ENCODE data around the gene DENND1A. TPM values are rescaled to one million over a fixed set of nuclear protein-coding genes. Genes with fewer than 3 reads are reported as not detected.

The DENND1A gene
- total and polyA plus RNA-seq, 12 donors: 7.3 to 36.7 (median 19.6) TPM

DNA sequence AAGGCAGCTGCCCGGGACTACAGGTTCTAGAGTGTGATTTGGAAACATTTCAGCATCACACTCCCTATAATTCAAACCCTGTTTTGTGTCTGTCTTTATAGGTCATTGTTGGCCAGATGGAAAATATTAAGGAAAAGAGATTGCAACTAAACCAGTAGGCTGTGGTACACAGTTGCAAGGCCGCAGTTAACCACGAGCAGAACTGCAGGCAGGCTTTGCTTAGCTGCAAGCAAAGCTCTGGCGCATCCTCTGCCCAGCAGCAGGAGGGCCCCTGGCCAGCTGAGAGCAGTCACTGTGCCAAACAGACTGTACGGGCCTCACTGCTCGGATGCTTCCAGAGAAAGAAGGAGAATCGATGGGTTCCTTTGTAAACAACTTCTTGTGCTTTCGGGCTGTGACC is 204.5 kb downstream of the DENND1A start:
- H3K36me3 ChIP-seq (replicated peaks in 1 of 2): no peaks in the 10 kb centered on the region
- intact Hi-C loops (cut with DNase I): no loop called here

DNA sequence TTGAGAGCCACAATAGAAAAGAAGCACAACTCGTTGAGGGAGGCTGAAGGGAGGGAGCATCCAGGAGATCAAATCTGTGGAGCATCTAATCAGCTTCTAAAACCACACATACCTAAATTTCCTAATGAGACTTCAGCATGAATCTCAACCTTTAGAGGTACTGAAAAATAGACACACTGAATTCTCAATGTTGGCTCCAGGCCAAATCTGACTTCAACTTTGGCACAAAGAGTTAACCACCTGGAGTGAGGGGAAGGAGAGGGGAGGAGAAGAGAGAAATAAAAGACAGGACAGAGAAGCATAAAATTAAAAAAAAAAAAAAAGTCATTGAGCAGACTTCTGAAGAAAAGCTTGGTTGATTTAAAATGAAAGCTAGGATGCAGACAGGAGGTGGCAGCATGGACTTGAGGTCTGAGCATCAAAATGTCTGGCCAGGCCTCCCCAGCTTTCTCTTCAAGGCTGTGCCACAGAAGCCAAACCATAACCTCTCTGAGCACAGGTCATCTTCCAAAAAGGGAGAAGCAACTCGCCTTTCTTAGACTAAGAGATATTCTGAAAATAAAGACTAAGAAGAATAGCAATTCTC is 205.6 kb downstream of the DENND1A start:
- 85 to 95% (median 89%) methylated on average over 2 of the region's 2 CpGs for WGBS, 4 donors
- DNase-seq: peak in 6 of 7 donors; percentile 18 to 61 (median 38)
- no peaks in the 10 kb centered on the region for H3K9me3 ChIP-seq (replicated peaks in 1 of 3)
- no peak overlapping the region for H3K4me3 ChIP-seq
- H3K27ac ChIP-seq: no peak overlapping the region
- no peaks in the 10 kb centered on the region for H3K36me3 ChIP-seq (replicated peaks in 1 of 2)
- peaks cover 0 to 4% of the 10 kb centered on the region in 2 donors for H3K4me1 ChIP-seq (replicated peaks in 1 of 2)
- H3K27me3 ChIP-seq: no peaks in the 10 kb centered on the region
- intact Hi-C loops (cut with DNase I): no loop called here
- TF ChIP-seq, protein P1, sequence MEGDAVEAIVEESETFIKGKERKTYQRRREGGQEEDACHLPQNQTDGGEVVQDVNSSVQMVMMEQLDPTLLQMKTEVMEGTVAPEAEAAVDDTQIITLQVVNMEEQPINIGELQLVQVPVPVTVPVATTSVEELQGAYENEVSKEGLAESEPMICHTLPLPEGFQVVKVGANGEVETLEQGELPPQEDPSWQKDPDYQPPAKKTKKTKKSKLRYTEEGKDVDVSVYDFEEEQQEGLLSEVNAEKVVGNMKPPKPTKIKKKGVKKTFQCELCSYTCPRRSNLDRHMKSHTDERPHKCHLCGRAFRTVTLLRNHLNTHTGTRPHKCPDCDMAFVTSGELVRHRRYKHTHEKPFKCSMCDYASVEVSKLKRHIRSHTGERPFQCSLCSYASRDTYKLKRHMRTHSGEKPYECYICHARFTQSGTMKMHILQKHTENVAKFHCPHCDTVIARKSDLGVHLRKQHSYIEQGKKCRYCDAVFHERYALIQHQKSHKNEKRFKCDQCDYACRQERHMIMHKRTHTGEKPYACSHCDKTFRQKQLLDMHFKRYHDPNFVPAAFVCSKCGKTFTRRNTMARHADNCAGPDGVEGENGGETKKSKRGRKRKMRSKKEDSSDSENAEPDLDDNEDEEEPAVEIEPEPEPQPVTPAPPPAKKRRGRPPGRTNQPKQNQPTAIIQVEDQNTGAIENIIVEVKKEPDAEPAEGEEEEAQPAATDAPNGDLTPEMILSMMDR (IDR thresholded peaks at IDR 0.05): peak in 5 of 6 experiments; percentile 22 to 51 (median 39)
- no peak for TF ChIP-seq POLR2A (IDR thresholded peaks at IDR 0.05)

More for the DNA sequence above, 204.5 kb downstream of the DENND1A start:
- Histone ChIP-seq H3K4me1 (replicated peaks in 1 of 2) (peaks cover 0 to 4% of the 10 kb centered on the region in 2 donors), H3K9me3 (replicated peaks in 1 of 3) (no peaks in the 10 kb centered on the region), H3K4me3 (no peak overlapping the region), H3K27ac (no peak overlapping the region), H3K27me3 (no peaks in the 10 kb centered on the region)
- 88 to 95% (median 90%) methylated on average over 7 to 8 of the region's 8 CpGs for WGBS, 4 donors
- TF ChIP-seq, protein P1 (IDR thresholded peaks at IDR 0.05): no peak
- no peak for TF ChIP-seq POLR2A (IDR thresholded peaks at IDR 0.05)
- no peak for DNase-seq

DNA sequence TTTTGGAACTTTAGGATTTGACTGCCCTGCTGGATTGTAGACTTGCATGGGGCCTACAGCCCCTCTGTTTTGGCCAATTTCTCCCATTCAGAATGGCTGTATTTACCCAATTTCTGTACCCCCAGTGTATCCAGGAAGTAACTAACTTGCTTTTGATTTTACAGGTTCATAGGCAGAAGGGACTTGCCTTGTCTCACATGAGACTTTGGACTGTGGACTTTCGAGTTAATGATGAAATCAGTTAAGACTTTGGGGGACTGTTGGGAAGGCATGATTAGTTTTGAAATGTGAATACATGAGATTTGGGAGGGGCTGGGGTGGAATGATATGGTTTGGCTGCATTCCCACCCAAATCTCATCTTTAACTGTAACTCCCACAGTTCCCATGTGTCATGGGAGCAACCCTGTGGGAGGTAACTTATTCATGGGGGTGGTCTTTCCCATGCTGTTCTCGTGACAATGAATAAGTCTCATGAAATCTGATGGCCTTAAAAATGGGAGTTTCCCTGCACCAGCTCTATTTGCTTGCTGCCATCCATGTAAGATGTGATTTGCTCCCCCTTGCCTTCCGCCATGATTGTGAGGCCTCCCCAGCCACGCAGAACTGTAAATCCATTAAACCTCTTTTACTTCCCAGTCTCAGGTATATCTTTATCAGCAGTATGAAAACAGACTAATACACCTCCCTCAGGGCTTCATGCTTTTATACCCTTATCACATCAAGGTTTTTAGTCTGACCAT is 206.6 kb downstream of the DENND1A start:
- H3K36me3 ChIP-seq (replicated peaks in 1 of 2): no peaks in the 10 kb centered on the region
- TF ChIP-seq, protein P1 (IDR thresholded peaks at IDR 0.05): no peak
- no peak for TF ChIP-seq POLR2A (IDR thresholded peaks at IDR 0.05)
- WGBS, 4 donors: 97 to 98% (median 97%) methylated on average over 4 of the region's 4 CpGs
- H3K27ac ChIP-seq: no peak overlapping the region
- H3K4me1 ChIP-seq (replicated peaks in 1 of 2): peaks cover 0 to 4% of the 10 kb centered on the region in 2 donors
- DNase-seq: no peak
- H3K27me3 ChIP-seq: no peaks in the 10 kb centered on the region
- no peaks in the 10 kb centered on the region for H3K9me3 ChIP-seq (replicated peaks in 1 of 3)
- intact Hi-C loops (cut with DNase I): no loop called here
- no peak overlapping the region for H3K4me3 ChIP-seq

DNA sequence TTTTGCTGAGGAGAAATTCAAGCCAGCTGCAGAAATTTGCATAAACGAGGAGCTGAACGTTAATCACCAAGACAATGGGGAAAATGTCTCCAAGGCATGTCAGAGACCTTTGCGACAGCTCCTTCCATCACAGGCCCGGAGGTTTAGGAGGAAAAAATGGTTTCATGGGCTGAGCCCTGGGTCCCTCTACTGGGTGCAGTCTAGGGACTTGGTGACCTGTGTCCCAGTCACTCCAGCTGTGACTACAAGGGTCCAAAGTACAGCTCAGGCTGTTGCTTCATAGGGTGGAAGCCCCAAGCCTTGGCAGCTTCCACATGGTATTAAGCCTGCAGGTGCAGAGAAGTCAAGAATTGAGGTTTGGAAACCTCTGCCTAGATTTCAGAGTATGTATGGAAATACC is 207.5 kb downstream of the DENND1A start:
- Histone ChIP-seq H3K4me1 (replicated peaks in 1 of 2) (peaks cover 0 to 4% of the 10 kb centered on the region in 2 donors), H3K27ac (no peak overlapping the region), H3K9me3 (replicated peaks in 1 of 3) (no peaks in the 10 kb centered on the region), H3K27me3 (no peaks in the 10 kb centered on the region), H3K36me3 (replicated peaks in 1 of 2) (no peaks in the 10 kb centered on the region), H3K4me3 (no peak overlapping the region)
- TF ChIP-seq, protein P1 (IDR thresholded peaks at IDR 0.05): no peak
- TF ChIP-seq POLR2A (IDR thresholded peaks at IDR 0.05): no peak
- DNase-seq: no peak
- intact Hi-C loops (cut with DNase I): no loop called here
- 95 to 98% (median 97%) methylated on average over 4 of the region's 4 CpGs for WGBS, 4 donors

Measured in adrenal gland (tissue), 12 donors.